Duodenal mucosa (tissue), 2 donors: ENCODE measurements around the gene ARHGAP22.

Experiments
- H3K27ac ChIP-seq: one replicate; pipeline ENCODE4 v1.7.0; 2013; ENCODE audit warnings: low read depth, low read length
- H3K27me3 ChIP-seq, 2 donors: one replicate each; pipeline ENCODE4 v1.7.0; 2013; ENCODE audit warnings: low read length in 2 of 2, control low read depth in 1 of 2; ENCODE audit not compliant: insufficient read depth in 2 of 2, control insufficient read depth in 1 of 2
- H3K36me3 ChIP-seq, 2 donors: one replicate each; pipeline ENCODE4 v1.7.0; 2013; ENCODE audit warnings: low read length in 2 of 2, control low read depth in 1 of 2; ENCODE audit not compliant: insufficient read depth in 2 of 2, control insufficient read depth in 1 of 2
- H3K4me1 ChIP-seq, 2 donors: one replicate each; pipeline ENCODE4 v1.7.0; 2013; ENCODE audit warnings: low read length in 2 of 2, control low read depth in 1 of 2; ENCODE audit not compliant: insufficient read depth in 2 of 2, control insufficient read depth in 1 of 2
- H3K4me3 ChIP-seq, 2 donors: one replicate each; pipeline ENCODE4 v1.7.0; 2013; ENCODE audit warnings: low read length in 2 of 2, low read depth in 1 of 2
- H3K9ac ChIP-seq, 2 donors: one replicate each; pipeline ENCODE4 v1.7.0; 2013; ENCODE audit warnings: low read length in 2 of 2, low read depth in 1 of 2
- H3K9me3 ChIP-seq, 2 donors: one replicate each; pipeline ENCODE4 v1.7.0; 2013; ENCODE audit warnings: low read length in 2 of 2, control low read depth in 1 of 2; ENCODE audit not compliant: control insufficient read depth in 1 of 2

ARHGAP22 gene

GRCh38 chr10:48555310-48556042 is 49.4 kb downstream of the ARHGAP22 start:
- Histone ChIP-seq H3K9ac (no peak overlapping the region), H3K9me3 (no peaks in the 10 kb centered on the region), H3K4me3 (no peak overlapping the region), H3K27me3 (no peaks in the 10 kb centered on the region), H3K36me3 (no peaks in the 10 kb centered on the region), H3K4me1 (no peaks in the 10 kb centered on the region), H3K27ac (no peak overlapping the region)

GRCh38 chr10:48554656-48555055 is 50.2 kb downstream of the ARHGAP22 start:
- H3K36me3 ChIP-seq: no peaks in the 10 kb centered on the region
- H3K9me3 ChIP-seq: no peaks in the 10 kb centered on the region
- no peaks in the 10 kb centered on the region for H3K4me1 ChIP-seq
- H3K9ac ChIP-seq: no peak overlapping the region
- no peaks in the 10 kb centered on the region for H3K27me3 ChIP-seq
- H3K27ac ChIP-seq: no peak overlapping the region
- H3K4me3 ChIP-seq: no peak overlapping the region

GRCh38 chr10:48554246-48554645 is 50.6 kb downstream of the ARHGAP22 start:
- no peaks in the 10 kb centered on the region for H3K36me3 ChIP-seq
- H3K4me3 ChIP-seq: no peak overlapping the region
- H3K9ac ChIP-seq: no peak overlapping the region
- H3K27ac ChIP-seq: no peak overlapping the region
- no peaks in the 10 kb centered on the region for H3K27me3 ChIP-seq
- no peaks in the 10 kb centered on the region for H3K4me1 ChIP-seq
- H3K9me3 ChIP-seq: no peaks in the 10 kb centered on the region

GRCh38 chr10:48552946-48553564 is 51.8 kb downstream of the ARHGAP22 start:
- Histone ChIP-seq H3K27ac (no peak overlapping the region), H3K4me1 (no peaks in the 10 kb centered on the region), H3K4me3 (no peak overlapping the region), H3K9ac (no peak overlapping the region), H3K27me3 (no peaks in the 10 kb centered on the region), H3K9me3 (no peaks in the 10 kb centered on the region), H3K36me3 (no peaks in the 10 kb centered on the region)

GRCh38 chr10:48551861-48552591 is 52.8 kb downstream of the ARHGAP22 start:
- Histone ChIP-seq H3K27ac (no peak overlapping the region), H3K36me3 (no peaks in the 10 kb centered on the region), H3K4me3 (no peak overlapping the region), H3K9me3 (no peaks in the 10 kb centered on the region), H3K9ac (no peak overlapping the region), H3K27me3 (no peaks in the 10 kb centered on the region), H3K4me1 (no peaks in the 10 kb centered on the region)

GRCh38 chr10:48550977-48551376 is 53.9 kb downstream of the ARHGAP22 start:
- no peak overlapping the region for H3K9ac ChIP-seq
- no peak overlapping the region for H3K4me3 ChIP-seq
- no peak overlapping the region for H3K27ac ChIP-seq
- H3K9me3 ChIP-seq: no peaks in the 10 kb centered on the region
- H3K27me3 ChIP-seq: no peaks in the 10 kb centered on the region
- H3K36me3 ChIP-seq: no peaks in the 10 kb centered on the region
- H3K4me1 ChIP-seq: no peaks in the 10 kb centered on the region

GRCh38 chr10:48550071-48550691 is 54.7 kb downstream of the ARHGAP22 start:
- Histone ChIP-seq H3K36me3 (no peaks in the 10 kb centered on the region), H3K9ac (no peak overlapping the region), H3K4me3 (no peak overlapping the region), H3K9me3 (no peaks in the 10 kb centered on the region), H3K27me3 (no peaks in the 10 kb centered on the region), H3K4me1 (no peaks in the 10 kb centered on the region), H3K27ac (no peak overlapping the region)

GRCh38 chr10:48549236-48549635 is 55.6 kb downstream of the ARHGAP22 start:
- Histone ChIP-seq H3K4me1 (no peaks in the 10 kb centered on the region), H3K9me3 (no peaks in the 10 kb centered on the region), H3K27ac (no peak overlapping the region), H3K9ac (no peak overlapping the region), H3K27me3 (no peaks in the 10 kb centered on the region), H3K4me3 (no peak overlapping the region), H3K36me3 (no peaks in the 10 kb centered on the region)

GRCh38 chr10:48548531-48549135 is 56.2 kb downstream of the ARHGAP22 start:
- no peaks in the 10 kb centered on the region for H3K27me3 ChIP-seq
- H3K4me1 ChIP-seq: no peaks in the 10 kb centered on the region
- H3K9me3 ChIP-seq: no peaks in the 10 kb centered on the region
- H3K4me3 ChIP-seq: no peak overlapping the region
- H3K36me3 ChIP-seq: no peaks in the 10 kb centered on the region
- no peak overlapping the region for H3K27ac ChIP-seq
- H3K9ac ChIP-seq: no peak overlapping the region

GRCh38 chr10:48547981-48548380 is 56.9 kb downstream of the ARHGAP22 start:
- Histone ChIP-seq H3K4me3 (no peak overlapping the region), H3K9me3 (no peaks in the 10 kb centered on the region), H3K27me3 (no peaks in the 10 kb centered on the region), H3K4me1 (no peaks in the 10 kb centered on the region), H3K36me3 (no peaks in the 10 kb centered on the region), H3K9ac (no peak overlapping the region), H3K27ac (no peak overlapping the region)
